ENCODE measurements around the gene C2CD4D. TPM values are rescaled to one million over a fixed set of nuclear protein-coding genes. Genes with fewer than 3 reads are reported as not detected.

C2CD4D gene
- total RNA-seq: not detected in 2 replicates

GRCh38 chr1:151839457-151840403 is at the start of gene C2CD4D:
TSS of gene C2CD4D (minus strand) at chr1:151839820. CDS start at chr1:151838989, 831 bp downstream.

DNA sequence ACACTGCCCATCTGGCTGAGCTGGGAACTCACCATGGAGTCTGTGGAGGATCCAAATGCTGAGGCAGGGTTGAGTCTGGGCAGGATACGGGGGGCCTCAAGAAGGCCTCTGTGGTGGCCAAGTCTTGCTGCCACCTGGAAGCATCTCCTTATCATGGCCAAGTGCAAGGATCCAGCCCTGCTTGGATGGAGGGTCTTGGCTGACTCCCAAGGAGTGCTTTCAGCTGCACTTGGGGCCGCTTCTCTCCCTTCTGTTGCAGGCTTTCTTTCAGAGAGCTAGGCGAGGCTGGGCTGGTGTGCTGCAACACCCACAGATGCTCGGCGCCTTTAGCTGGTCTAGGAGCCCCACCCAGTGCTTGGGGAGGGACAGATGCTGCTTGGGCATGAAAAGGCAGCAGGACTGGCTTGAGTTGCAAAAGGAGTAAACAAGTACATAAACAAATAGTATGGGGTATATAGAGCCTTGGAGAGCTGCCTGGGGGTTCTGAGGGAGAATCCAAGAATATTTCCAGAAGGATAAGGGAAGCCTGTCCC is 13.9 kb upstream of the C2CD4D start, which contains the start of gene THEM5:
TSS of gene THEM5 (minus strand) at position 302 of the 533 bp plus-strand sequence. CDS start at position 155, 147 bp downstream.

GRCh38 chr1:151831605-151832004 is 8.0 kb downstream of the C2CD4D start, which contains the start of gene RORC:
TSS of gene RORC (minus strand) at chr1:151831802. CDS start at chr1:151831764, 38 bp downstream.

DNA sequence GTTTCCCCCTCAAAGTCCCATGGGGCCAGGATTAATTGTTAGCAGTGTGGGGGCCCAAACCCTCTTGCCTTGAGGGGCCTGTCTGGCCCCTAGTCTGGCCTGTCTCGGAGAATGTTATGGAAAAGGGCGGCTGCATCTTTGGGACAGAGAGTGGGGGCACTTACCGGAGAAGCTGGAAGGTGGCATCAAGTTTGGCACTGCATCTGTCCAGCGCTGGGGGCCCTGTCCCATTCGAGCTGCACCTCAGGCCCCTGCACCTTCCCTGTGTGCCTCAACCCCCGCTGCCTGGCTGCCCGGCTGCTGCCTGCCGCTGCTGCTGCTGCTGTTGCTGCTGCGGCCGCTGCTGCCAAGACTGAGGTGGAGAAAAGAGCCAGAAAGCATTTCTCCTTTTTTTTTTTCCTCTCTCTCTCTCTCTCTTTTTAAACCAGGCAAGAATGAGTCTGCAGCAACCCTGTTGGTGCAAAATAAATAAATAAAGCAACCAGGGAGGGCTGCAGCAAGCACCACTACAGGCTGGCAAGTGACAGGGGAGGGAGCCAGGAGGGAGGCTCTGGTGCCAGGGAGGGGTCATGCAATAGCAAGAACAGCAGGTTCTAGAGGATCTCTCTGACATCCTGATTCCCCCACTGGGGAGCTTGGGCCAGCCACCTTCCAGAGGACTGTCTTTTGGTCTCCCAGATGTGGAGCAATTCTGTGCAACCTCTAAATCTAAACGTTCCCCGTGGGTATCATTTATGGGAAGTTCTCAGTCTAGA is 34.4 kb downstream of the C2CD4D start, which contains the start of gene LINGO4:
TSS of gene LINGO4 (minus strand) at position 354 of the 755 bp plus-strand sequence. CDS start 2,715 bp downstream, outside the sequence.

DNA sequence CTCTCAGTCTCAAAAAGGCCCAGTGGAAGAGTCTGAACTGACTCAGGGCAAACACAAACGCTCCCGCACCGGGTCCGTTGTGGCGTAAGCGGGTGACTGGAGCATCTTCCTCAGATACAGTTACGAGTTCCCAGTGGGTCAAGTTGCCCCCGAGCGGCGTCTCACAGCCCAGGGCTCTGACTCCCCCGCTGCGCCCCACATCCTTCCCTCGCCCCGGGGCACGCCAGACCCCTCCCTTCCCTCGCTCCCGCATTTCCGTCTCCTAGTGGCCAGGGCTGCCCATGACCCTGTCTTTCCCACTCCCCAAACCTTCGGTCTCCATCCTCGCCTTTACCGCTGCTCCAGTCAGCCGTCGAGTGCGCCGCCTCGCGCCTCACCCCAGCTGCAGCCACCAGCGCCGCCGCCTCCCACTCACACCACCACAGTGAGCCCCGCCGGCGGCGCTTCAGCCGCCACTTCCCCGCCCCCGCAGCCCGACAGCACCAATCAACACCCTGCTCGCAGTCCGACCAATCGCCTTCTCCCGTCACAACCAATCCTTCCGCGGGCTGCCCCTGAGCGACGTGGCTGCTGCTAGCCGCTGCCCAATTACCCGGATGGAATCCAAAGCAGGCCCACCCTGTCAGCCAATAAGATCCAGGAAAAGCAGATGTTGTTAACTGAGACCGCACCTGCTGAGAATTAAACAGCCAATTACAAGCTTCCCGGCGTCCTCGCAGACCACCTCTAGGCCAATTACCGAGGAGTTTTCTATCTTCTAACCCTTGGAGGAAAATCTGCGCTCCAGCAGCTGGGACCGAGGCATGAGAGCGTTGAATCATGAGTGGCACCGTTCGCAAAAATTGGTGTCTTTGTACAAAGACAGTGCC is 49.3 kb downstream of the C2CD4D start, which contains the start of gene TDRKH:
TSS of gene TDRKH (minus strand) at position 430 of the 869 bp plus-strand sequence. CDS start 7,478 bp downstream, outside the sequence.

Other genes with a start within 250 kb of the C2CD4D start
- gene SNX27, start 227.8 kb downstream of the C2CD4D start, total RNA-seq: 13.8 and 20.5 TPM in 2 replicates
- not detected in 2 replicates for gene CELF3, start 123.0 kb downstream of the C2CD4D start, total RNA-seq
- not detected in 2 replicates for gene RIIAD1, start 118.3 kb downstream of the C2CD4D start, total RNA-seq
- 72.8 and 92.9 TPM in 2 replicates for gene MRPL9, start 76.3 kb downstream of the C2CD4D start, total RNA-seq
- 1.1 and 4.1 TPM in 2 replicates for gene TDRKH, start 49.3 kb downstream of the C2CD4D start, total RNA-seq
- not detected in 2 replicates for gene LINGO4, start 34.4 kb downstream of the C2CD4D start, total RNA-seq
- not detected in 2 replicates for gene RORC, start 8.0 kb downstream of the C2CD4D start, total RNA-seq
- gene THEM5, start 13.9 kb upstream of the C2CD4D start, total RNA-seq: not detected in 2 replicates
- gene THEM4, start 69.7 kb upstream of the C2CD4D start, total RNA-seq: 9.9 and 13.7 TPM in 2 replicates
- gene S100A10, start 154.0 kb upstream of the C2CD4D start, total RNA-seq: 75.2 and 168 TPM in 2 replicates
- gene S100A11, start 197.2 kb upstream of the C2CD4D start, total RNA-seq: 164 and 641 TPM in 2 replicates
- not detected in 2 replicates for gene TCHHL1, start 249.2 kb upstream of the C2CD4D start, total RNA-seq